GM18870 (cell line): Measurements from ENCODE around the gene TTLL3.

Experiments
- ATAC-seq: cut with Tn5 transposase; IDR thresholded peaks from one replicate; pipeline ENCODE4 v1.9.1; 2021; ENCODE audit warnings: moderate library complexity; ENCODE audit not compliant: unreplicated experiment

Gene TTLL3

DNA sequence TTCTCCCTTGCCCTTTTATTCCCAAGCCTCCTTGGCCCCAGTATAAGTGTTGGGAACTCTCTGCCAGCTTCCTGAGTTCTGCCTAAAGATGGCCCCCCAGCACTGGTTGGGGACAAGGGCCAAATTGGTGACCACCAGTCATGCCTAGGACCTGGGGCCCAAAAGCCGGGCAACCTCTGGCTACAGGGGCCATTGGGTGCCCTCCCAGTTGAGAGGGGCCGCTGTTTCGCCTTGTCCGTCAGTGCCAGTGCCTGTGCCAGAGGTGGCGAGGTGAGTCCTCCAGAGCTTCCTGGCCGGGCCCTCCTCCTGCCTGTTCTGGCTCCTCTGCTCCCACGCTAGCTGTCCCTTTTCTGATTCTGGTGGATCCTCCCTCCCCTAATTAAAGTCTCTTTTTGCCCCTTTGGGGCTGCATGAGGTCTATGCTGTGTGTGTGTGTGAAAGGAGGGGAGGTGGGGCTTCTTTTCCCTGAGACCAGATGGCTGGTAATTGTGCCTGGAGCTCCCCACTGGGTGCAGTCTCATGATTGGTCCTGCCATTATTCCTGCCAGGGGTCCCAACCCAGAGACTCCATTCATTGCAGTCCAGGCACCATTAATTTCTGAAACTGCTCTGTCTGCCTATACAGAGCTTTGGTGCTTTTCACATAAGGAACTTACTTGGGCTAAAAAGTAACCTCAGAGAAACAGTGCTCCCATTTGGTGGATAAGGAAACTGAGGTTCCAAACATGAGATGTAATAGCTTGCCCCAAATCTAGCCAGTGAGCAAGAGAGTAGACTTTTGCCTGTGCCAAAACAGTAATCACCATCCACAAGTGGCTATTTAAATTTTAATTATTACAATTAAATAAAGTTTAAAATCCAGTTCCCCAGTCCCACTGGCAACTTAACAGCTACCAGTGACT lies 3.1 kb upstream of the TTLL3 start:
- ATAC-seq, result no peak

DNA sequence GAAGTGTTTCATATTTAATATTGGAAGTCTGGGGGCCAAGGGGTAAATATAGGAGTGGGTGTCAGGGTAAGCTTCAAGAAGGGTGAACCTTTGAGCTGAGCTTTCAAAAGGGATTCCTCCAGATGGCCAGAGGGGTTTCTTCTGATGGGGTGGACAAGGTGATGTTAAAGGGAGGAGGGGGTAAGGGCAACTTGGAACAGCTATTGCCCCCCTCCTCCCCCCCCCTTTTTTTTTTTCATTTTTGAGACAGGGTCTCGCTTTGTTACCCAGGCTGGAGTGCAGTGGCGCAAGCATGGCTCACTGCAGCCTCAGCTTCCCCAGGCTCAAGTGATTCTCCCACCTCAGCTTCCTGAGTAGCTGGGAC lies 2.1 kb upstream of the TTLL3 start:
- ATAC-seq, result no peak

GRCh38 chr3:9808345-9809037 lies 1.6 kb upstream of the TTLL3 start:
- ATAC-seq, result no peak

- no peak for ATAC-seq
Measured at GRCh38 chr3:9809239-9809614, 835 bp upstream of the TTLL3 start.

- ATAC-seq, result no peak
Measured at GRCh38 chr3:9810433-9810770, 340 bp downstream of the TTLL3 start.

- ATAC-seq, result no peak
Measured at GRCh38 chr3:9810846-9811245, 784 bp downstream of the TTLL3 start.

DNA sequence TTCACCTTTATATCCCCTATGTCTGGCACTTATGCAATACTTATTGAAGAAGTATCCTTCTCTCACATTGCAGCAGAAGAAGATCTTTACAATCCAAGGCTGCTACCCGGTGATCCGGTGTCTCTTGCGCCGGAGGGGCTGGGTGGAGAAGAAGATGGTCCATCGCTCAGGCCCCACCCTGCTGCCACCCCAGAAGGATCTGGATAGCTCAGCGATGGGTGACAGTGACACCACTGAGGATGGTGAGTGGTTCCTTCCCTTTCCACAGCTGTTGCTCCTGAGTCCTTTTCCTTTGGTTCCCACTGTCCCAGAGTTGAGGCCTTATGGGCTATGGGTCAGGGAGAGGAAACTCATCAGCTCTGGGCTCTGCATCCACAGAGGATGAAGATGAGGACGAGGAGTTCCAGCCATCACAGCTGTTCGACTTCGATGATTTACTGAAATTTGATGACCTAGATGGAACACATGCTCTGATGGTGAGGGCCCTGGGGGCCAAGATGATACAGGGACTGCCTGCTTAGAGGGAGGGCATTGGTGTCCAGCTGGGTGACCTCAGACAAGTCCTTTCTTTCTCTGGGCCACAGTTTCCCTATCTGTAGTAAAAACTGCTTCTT lies 2.9 kb downstream of the TTLL3 start:
- no peak for ATAC-seq

GRCh38 chr3:9815986-9816385 lies 5.9 kb downstream of the TTLL3 start:
- no peak for ATAC-seq

DNA sequence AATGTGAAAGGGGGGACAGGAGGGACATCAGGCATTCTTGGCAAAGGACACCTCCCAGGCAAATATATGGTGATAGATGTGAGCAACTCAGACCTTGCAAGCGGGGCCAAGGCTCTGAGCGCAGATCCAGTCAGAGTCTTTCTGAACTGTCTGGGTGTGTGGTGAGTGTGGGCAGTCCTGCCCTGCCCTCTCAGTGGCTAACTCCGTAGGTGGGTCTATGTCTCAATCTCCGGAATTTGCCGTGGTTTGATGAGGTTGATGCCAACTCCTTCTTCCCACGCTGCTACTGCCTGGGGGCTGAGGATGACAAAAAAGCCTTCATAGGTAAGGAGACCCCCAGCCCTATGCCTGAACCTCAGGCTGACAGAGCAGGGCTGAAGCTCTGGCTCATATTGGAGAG lies 7.4 kb downstream of the TTLL3 start:
- no peak for ATAC-seq

DNA sequence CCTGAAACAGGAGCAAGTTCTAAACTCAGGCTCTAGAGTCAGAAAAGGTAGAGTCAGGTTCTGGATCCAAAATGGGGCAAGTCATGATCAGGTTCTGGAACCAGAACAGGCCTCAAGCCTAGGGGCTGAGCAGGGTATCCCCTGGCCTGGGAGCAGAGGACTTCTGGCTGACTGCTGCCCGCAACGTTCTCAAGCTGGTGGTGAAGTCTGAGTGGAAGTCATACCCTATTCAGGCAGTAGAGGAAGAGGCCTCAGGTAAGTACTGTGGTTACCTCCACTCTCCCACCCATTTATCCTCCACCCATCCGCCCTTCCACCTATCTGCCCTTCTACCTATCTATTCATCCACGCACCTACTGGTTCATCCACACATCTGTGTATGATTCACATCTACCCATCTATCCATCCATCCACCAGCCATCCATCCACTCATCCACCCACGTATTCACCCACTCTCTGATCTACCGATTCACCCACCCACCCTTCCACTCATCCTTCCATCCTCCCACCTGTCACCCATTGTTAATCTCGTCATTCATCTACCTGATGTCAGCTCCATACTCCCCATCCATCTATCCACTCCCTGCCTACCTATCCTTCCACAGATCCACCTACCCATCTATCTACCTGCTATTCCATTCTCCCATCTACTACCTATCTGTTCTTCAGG lies 8.7 kb downstream of the TTLL3 start:
- no peak for ATAC-seq

DNA sequence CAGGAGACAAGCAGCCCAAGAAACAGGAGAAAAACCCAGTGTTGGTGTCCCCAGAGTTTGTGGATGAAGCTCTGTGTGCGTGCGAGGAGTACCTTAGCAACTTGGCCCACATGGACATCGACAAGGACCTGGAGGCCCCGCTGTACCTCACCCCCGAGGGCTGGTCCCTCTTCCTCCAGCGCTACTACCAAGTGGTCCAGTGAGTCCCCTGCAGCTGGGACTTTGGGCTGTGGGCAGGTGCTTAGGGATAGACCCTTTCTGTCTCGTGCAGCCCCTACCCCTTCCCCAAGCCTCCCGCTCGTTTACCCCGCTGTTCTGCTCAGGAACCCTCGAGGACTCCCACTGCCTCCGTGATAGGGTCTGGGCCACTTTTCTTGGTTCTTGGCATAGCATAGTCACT lies 10.5 kb downstream of the TTLL3 start:
- no peak for ATAC-seq

DNA sequence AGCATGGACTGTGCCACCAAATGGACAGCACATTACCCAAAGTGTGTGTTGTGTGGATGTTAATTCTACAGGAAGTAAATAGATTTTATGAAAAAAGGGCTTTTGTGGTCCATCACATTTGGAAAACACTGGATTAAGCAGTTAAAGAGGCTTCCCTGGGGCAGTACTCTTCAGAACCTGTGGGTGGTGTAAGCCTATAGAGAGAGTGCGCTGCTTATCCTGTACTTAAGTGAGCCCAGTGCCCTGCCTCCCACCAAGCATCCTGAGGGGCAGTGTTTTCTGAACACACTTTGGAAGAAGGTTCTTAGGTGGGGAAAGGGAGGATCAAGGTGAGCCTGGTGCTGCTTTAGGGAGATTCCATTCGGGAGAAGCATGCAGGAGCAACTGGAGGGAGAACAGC lies 10.9 kb downstream of the TTLL3 start:
- ATAC-seq, result no peak

DNA sequence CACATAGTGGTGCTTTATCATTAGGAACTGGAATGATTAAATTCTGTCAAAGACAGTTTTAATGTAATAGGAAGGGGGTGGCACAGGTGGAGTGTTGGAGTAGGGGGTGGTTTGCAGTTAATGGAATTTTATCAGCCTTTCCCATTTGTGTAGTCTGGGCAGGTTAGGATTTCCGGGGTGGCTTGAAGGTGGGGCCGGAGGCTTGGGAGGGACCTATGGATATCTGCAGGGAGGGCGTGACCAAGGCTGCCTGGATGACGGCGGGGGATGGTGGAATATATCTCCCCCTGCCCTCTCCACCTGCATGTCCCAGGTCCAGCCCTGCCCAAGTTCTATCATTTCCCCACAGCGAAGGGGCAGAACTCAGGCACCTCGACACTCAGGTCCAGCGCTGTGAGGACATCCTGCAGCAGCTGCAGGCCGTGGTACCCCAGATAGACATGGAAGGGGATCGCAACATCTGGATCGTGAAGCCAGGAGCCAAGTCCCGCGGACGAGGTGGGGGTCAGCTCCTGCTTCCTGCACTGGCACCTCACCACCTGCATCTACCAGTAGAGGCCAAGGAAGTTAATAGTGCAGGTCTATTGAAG lies 15.5 kb downstream of the TTLL3 start:
- ATAC-seq, result no peak

- no peak for ATAC-seq
Measured at GRCh38 chr3:9826815-9827573, 16.9 kb downstream of the TTLL3 start.

GRCh38 chr3:9828801-9829755 lies 19.0 kb downstream of the TTLL3 start:
- no peak for ATAC-seq

DNA sequence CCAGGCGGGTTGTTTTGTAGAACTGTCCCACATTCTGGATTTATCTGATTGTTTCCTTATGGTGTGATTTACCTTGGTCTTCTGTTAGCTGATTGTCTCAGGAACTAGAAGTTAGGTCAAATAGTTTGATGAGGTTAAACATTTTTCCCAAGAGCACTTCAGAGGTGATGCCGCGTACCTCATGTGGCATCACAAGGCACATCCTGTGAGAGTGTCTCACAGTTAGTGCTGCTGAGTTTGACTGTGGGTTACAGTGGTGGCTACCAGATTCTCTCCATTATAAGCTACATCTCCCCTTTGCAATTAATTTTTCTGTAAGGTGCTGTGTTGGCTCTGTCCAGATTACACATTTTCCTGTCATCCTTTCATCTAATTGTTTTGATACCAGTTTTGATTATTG lies 21.2 kb downstream of the TTLL3 start:
- no peak for ATAC-seq

GRCh38 chr3:9833078-9833477 lies 23.0 kb downstream of the TTLL3 start:
- ATAC-seq, result no peak

- no peak for ATAC-seq
Measured at GRCh38 chr3:9834520-9835380, 24.7 kb downstream of the TTLL3 start.
